Transverse colon (tissue), 4 donors: ENCODE results near the gene B4GALT5. TPM values are rescaled to one million over a fixed set of nuclear protein-coding genes. Genes with fewer than 3 reads are reported as not detected.

Experiments used
- DNase-seq: peaks from one replicate; pipeline ENCODE4 v3.0.0-alpha.2; 2019
- H3K27ac ChIP-seq, 4 donors: fragments of 200-600 bp; sonication (generic); 2 replicates each; pipeline ENCODE4 v1.5.1; 2016 to 2018; ENCODE audit warnings: inconsistent platforms in 4 of 4
- H3K27me3 ChIP-seq: fragments of 200-600 bp; sonication (generic); 2 replicates; pipeline ENCODE4 v1.5.1; 2017; ENCODE audit warnings: inconsistent platforms
- H3K36me3 ChIP-seq, 4 donors: fragments of 200-600 bp; sonication (generic); 2 replicates each; pipeline ENCODE4 v1.5.1; 2017 to 2019; ENCODE audit warnings: inconsistent platforms in 4 of 4
- H3K4me1 ChIP-seq, 4 donors: fragments of 200-600 bp; sonication (generic); 2 replicates each; pipeline ENCODE4 v1.5.1; 2017 to 2020; ENCODE audit warnings: inconsistent platforms in 4 of 4
- H3K4me3 ChIP-seq, 4 donors: fragments of 200-600 bp; sonication (generic); 1 replicate in 1 of 4; 2 replicates in 3 of 4; pipeline versions ENCODE4 v1.5.1 to v1.6.1; 2017 to 2019; ENCODE audit warnings: inconsistent platforms in 4 of 4
- H3K9me3 ChIP-seq, 2 donors: fragments of 200-600 bp; sonication (generic); 2 replicates each; pipeline ENCODE4 v1.5.1; 2017 to 2019; ENCODE audit warnings: inconsistent platforms in 2 of 2
- CTCF ChIP-seq, 5 experiments: fragments of 200-600 bp in 3 of 5; fragments of 450-650 bp in 2 of 5; sonication (generic) in 3 of 5; IDR thresholded peaks; 1 replicate in 2 of 5; 2 replicates in 3 of 5; pipeline ENCODE4 v1.5.1; 2016 to 2017; ENCODE audit warnings: antibody characterized with exemption in 5 of 5, inconsistent platforms in 3 of 5, mild to moderate bottlenecking in 2 of 5, moderate library complexity in 1 of 5
- EP300 ChIP-seq: sonication (generic); formaldehyde crosslinking; IDR thresholded peaks from one replicate; pipeline ENCODE4 v1.6.1; 2017; ENCODE audit warnings: antibody characterized with exemption, low read depth
- POLR2A ChIP-seq: fragments of 450-650 bp; IDR thresholded peaks from one replicate; pipeline ENCODE4 v1.6.1; 2016; ENCODE audit warnings: antibody characterized with exemption, mild to moderate bottlenecking, moderate library complexity
- POLR2AphosphoS5 ChIP-seq, 3 donors: sonication (generic); formaldehyde crosslinking; IDR thresholded peaks; one replicate each; pipeline ENCODE4 v1.6.1; 2016; ENCODE audit warnings: antibody characterized with exemption in 3 of 3
- WGBS, 2 donors: methylation state at CpG; one replicate each; pipeline ENCODE4 v1.1.5; 2018; ENCODE audit warnings: low coverage in 1 of 2; 5-methylcytosine and 5-hydroxymethylcytosine counted together
- in situ Hi-C, 4 donors: fragments of 200-750 bp; cut with MboI; loops; one replicate each; pipeline versions ENCODE4 v1.15.0 to v1.15.1; 2017; ENCODE audit warnings: low sequenced_read_pairs in 3 of 4, low pct_ligation_motif_present in 1 of 4, low pct_unique_long_range_greater_than_20kb in 1 of 4
- intact Hi-C: fragments of 100-400 bp; cut with DNase I; formaldehyde crosslinking; loops from one replicate; pipeline ENCODE4 v1.15.1; 2023; ENCODE audit warnings: low total_unique reads
- total RNA-seq, 4 donors: library from RNA; depleted of rRNA; stranded (reverse); fragments of >200 nt; gene quantifications; one replicate each; pipeline ENCODE4 v1.1.0, GENCODE V29; 2016

Gene B4GALT5
- total RNA-seq, 4 donors from 2014 or later: 22.3 to 43.2 (median 29.4) TPM

- Histone ChIP-seq H3K27ac (peak overlapping the region; percentile 84 to 93 (median 88)), H3K27me3 (no peaks in the 10 kb centered on the region), H3K4me1 (peaks cover 51 to 100% (median 80%) of the 10 kb centered on the region in 4 donors), H3K9me3 (no peaks in the 10 kb centered on the region), H3K36me3 (no peaks in the 10 kb centered on the region), H3K4me3 (no peak overlapping the region)
- intact Hi-C loops (no loop called here), in situ Hi-C loops (no loop called here)
- 68 to 74% methylated on average over 9 to 11 of the region's 11 CpGs for WGBS, 2 donors
- TF ChIP-seq POLR2A: no peak
- no peak for DNase-seq
Observed at GRCh38 chr20:49677777-49678758, 35.6 kb downstream of the B4GALT5 start.

- Histone ChIP-seq H3K9me3 (no peaks in the 10 kb centered on the region), H3K27ac (peak overlapping the region; percentile 84 to 93 (median 88)), H3K36me3 (no peaks in the 10 kb centered on the region), H3K4me3 (no peak overlapping the region), H3K27me3 (no peaks in the 10 kb centered on the region), H3K4me1 (peaks cover 52 to 100% (median 83%) of the 10 kb centered on the region in 4 donors)
- TF ChIP-seq CTCF (IDR thresholded peaks at IDR 0.05) (no peak), POLR2AphosphoS5 (IDR thresholded peaks at IDR 0.05) (peak in 1 of 3 donors; percentile 13), EP300 (no peak), POLR2A (no peak)
- WGBS, 2 donors: 17 to 55% methylated on average over 1 to 6 of the region's 6 CpGs
- in situ Hi-C loops (no loop called here), intact Hi-C loops (no loop called here)
- DNase-seq: peak; percentile 71
Observed at GRCh38 chr20:49676581-49677291, 36.9 kb downstream of the B4GALT5 start.

GRCh38 chr20:49675368-49676151 lies 38.1 kb downstream of the B4GALT5 start:
- Histone ChIP-seq H3K27ac (peak overlapping the region; percentile 84 to 93 (median 88)), H3K4me3 (peak overlapping the region in 1 of 4 donors; percentile 22), H3K9me3 (no peaks in the 10 kb centered on the region), H3K27me3 (no peaks in the 10 kb centered on the region), H3K4me1 (peaks cover 52 to 100% (median 80%) of the 10 kb centered on the region in 4 donors), H3K36me3 (no peaks in the 10 kb centered on the region)
- TF ChIP-seq POLR2AphosphoS5 (IDR thresholded peaks at IDR 0.05): peak in 2 of 3 donors; percentile 42 to 58
- no peak for TF ChIP-seq CTCF (IDR thresholded peaks at IDR 0.05)
- TF ChIP-seq EP300: no peak
- no peak for TF ChIP-seq POLR2A
- intact Hi-C loops (no loop called here), in situ Hi-C loops (no loop called here)
- DNase-seq: peak; percentile 75
- 34 to 45% methylated on average over 5 to 9 of the region's 9 CpGs for WGBS, 2 donors

- H3K36me3 ChIP-seq: no peaks in the 10 kb centered on the region
- H3K4me3 ChIP-seq: peak overlapping the region in 1 of 4 donors; percentile 31
- in situ Hi-C loops: no loop called here
- DNase-seq: peak; percentile 32
- intact Hi-C loops: loop anchor here (1.0 kb wide), 1 partner anchor 27 kb away; no protein-coding TSS in a partner anchor
- TF ChIP-seq CTCF (IDR thresholded peaks at IDR 0.05): peak in 3 of 5 experiments; percentile 6 to 52 (median 9)
- TF ChIP-seq EP300: no peak
- peak in 2 of 3 donors; percentile 66 to 75 for TF ChIP-seq POLR2AphosphoS5 (IDR thresholded peaks at IDR 0.05)
- TF ChIP-seq POLR2A: peak; percentile 53
- H3K9me3 ChIP-seq: no peaks in the 10 kb centered on the region
- WGBS, 2 donors: 40 to 50% methylated on average over 8 to 10 of the region's 10 CpGs
- peaks cover 47 to 100% (median 80%) of the 10 kb centered on the region in 4 donors for H3K4me1 ChIP-seq
- no peaks in the 10 kb centered on the region for H3K27me3 ChIP-seq
- H3K27ac ChIP-seq: peak overlapping the region; percentile 84 to 93 (median 88)
Observed at GRCh38 chr20:49674383-49675352, 39.0 kb downstream of the B4GALT5 start.
